HepG2 (cell line): ENCODE measurements around the gene TBL3. TPM values are rescaled to one million over a fixed set of nuclear protein-coding genes. Genes with fewer than 3 reads are reported as not detected.

Experiments
- ATAC-seq: fragments of 200-7000 bp; cut with Tn5 transposase; 3 replicates; pipeline ENCODE4 v1.9.1; 2020; ENCODE audit warnings: mild to moderate bottlenecking, moderate library complexity
- BruUV-seq: library from RNA; stranded (reverse); fragments of 400-500 nt; replicated peaks from 2 replicates; lab custom pipeline; 2021; lab: Mats Ljungman, UMichigan
- CTCF ChIA-PET: fragments of 300-600 bp; formaldehyde crosslinking; extraction: SDS; loops from one replicate; lab custom pipeline; 2021; ENCODE audit warnings: low total read pairs, inconsistent platforms, low intra/inter-chr PET ratio; lab: Yijun Ruan, JAX
- POLR2A ChIA-PET: fragments of 350-600 bp; sonication (Branson Sonifier 250); formaldehyde crosslinking; loops from one replicate; lab custom pipeline; 2020; ENCODE audit warnings: antibody characterized with exemption, inconsistent platforms; lab: Yijun Ruan, JAX
- DNase-seq: peaks from one replicate; pipeline ENCODE4 v3.0.0-alpha.2; 2015; ENCODE audit warnings: low spot score
- FAIRE-seq: peaks from 3 replicates; lab custom pipeline; 2011; peaks lifted over from hg19 to GRCh38; lab: Jason Lieb, UNC
- H2AFZ ChIP-seq: one replicate; pipeline ENCODE4 v1.6.1; 2011; ENCODE audit warnings: low read length, inconsistent platforms
- H3K27ac ChIP-seq: fragments of 300-600 bp; 3 replicates; pipeline ENCODE4 v1.8.0; 2011; ENCODE audit warnings: mixed run types, mild to moderate bottlenecking, mixed read lengths, low read length, inconsistent platforms; ENCODE audit not compliant: insufficient read depth; ENCODE audit errors: extremely low read length
- H3K27me3 ChIP-seq, 2 experiments: fragments of 200-600 bp in 1 of 2; 2 replicates in 1 of 2; 3 replicates in 1 of 2; pipeline versions ENCODE4 v1.6.0 to v1.8.0; 2011; ENCODE audit warnings: low read length in 2 of 2, mild to moderate bottlenecking in 2 of 2, moderate library complexity in 2 of 2, inconsistent platforms in 1 of 2; ENCODE audit not compliant: insufficient read depth in 2 of 2, control insufficient read depth in 1 of 2
- H3K36me3 ChIP-seq, 2 experiments: fragments of 200-600 bp in 1 of 2; replicated peaks in 1 of 2; 2 replicates in 1 of 2; 3 replicates in 1 of 2; pipeline versions ENCODE4 v1.5.1 to v1.8.0; 2011; ENCODE audit warnings: low read length in 2 of 2, inconsistent platforms in 1 of 2; ENCODE audit not compliant: insufficient read depth in 2 of 2, control insufficient read depth in 1 of 2
- H3K4me1 ChIP-seq: 2 replicates; pipeline ENCODE4 v1.5.1; 2012; ENCODE audit warnings: low read length, inconsistent platforms; ENCODE audit not compliant: insufficient read depth
- H3K4me2 ChIP-seq: 2 replicates; pipeline ENCODE4 v1.6.0; 2011; ENCODE audit warnings: low read depth, low read length, inconsistent platforms
- H3K4me3 ChIP-seq, 3 experiments: fragments of 200-600 bp in 1 of 3; sonication (generic), shearing (Covaris generic) in 1 of 3; replicated peaks in 1 of 3; 2 replicates each; pipeline ENCODE4 v1.5.1; 2011 to 2016; ENCODE audit warnings: low read length in 3 of 3, inconsistent platforms in 2 of 3, low read depth in 2 of 3, mild to moderate bottlenecking in 2 of 3, control low read depth in 1 of 3, mixed read lengths in 1 of 3; ENCODE audit not compliant: insufficient read depth in 1 of 3
- H3K79me2 ChIP-seq: one replicate; pipeline ENCODE4 v1.6.1; 2011; ENCODE audit warnings: low read length, inconsistent platforms; ENCODE audit not compliant: insufficient read depth
- H3K9ac ChIP-seq: 2 replicates; pipeline ENCODE4 v1.6.0; 2011; ENCODE audit warnings: mild to moderate bottlenecking, low read depth, low read length, inconsistent platforms; ENCODE audit not compliant: insufficient read depth
- H3K9me3 ChIP-seq: 2 replicates; pipeline ENCODE4 v1.5.1; 2012; ENCODE audit warnings: mild to moderate bottlenecking, low read length
- H4K20me1 ChIP-seq: 2 replicates; pipeline ENCODE4 v1.6.0; 2011; ENCODE audit warnings: inconsistent platforms, mild to moderate bottlenecking, low read length, moderate library complexity; ENCODE audit not compliant: insufficient read depth
- AGO2 ChIP-seq: fragments of 200-400 bp; formaldehyde crosslinking; optimal IDR thresholded peaks from 2 replicates; pipeline ENCODE3; 2017; ENCODE audit warnings: mild to moderate bottlenecking, low read depth, low read length, moderate library complexity
- ATF7-NPFF ChIP-seq: sonication (generic); formaldehyde crosslinking; IDR thresholded peaks from 2 replicates; pipeline ENCODE4 v1.8.1; 2023; ENCODE audit warnings: mild to moderate bottlenecking, low read depth, missing genetic modification reagents, moderate library complexity
- HMG20B ChIP-seq: conservative IDR thresholded peaks from 2 replicates; pipeline ENCODE4 v1.6.1; 2016; ENCODE audit warnings: missing genetic modification reagents, missing compliant biosample characterization
- KLF11 ChIP-seq: IDR thresholded peaks from 2 replicates; pipeline ENCODE4 v1.6.1; 2016; ENCODE audit warnings: missing compliant biosample characterization
- MTF2 ChIP-seq: sonication (generic); formaldehyde crosslinking; IDR thresholded peaks from 2 replicates; pipeline ENCODE4 v1.5.0; 2020; ENCODE audit warnings: missing genetic modification reagents, borderline replicate concordance
- PLSCR1 ChIP-seq: sonication (generic); formaldehyde crosslinking; IDR thresholded peaks from 2 replicates; pipeline ENCODE4 v1.5.0; 2020; ENCODE audit warnings: missing genetic modification reagents, mild to moderate bottlenecking, borderline replicate concordance
- POLR2A ChIP-seq, 2 experiments: IDR thresholded peaks; 2 replicates each; pipeline ENCODE4 v1.6.1; 2011; ENCODE audit warnings: low read depth in 2 of 2, low read length in 2 of 2, mild to moderate bottlenecking in 1 of 2, moderate library complexity in 1 of 2; ENCODE audit not compliant: insufficient read depth in 1 of 2
- RAD51 ChIP-seq: fragments of 450-650 bp; IDR thresholded peaks from 2 replicates; pipeline ENCODE4 v1.6.1; 2016; ENCODE audit warnings: borderline replicate concordance
- RBFOX2 ChIP-seq: fragments of 200-400 bp; formaldehyde crosslinking; IDR thresholded peaks from 2 replicates; pipeline ENCODE4 v1.6.1; 2017; ENCODE audit warnings: low read depth, mild to moderate bottlenecking, low read length
- WIZ ChIP-seq: sonication (generic); formaldehyde crosslinking; IDR thresholded peaks from 2 replicates; pipeline ENCODE4 v1.5.1; 2020; ENCODE audit warnings: mild to moderate bottlenecking, missing genetic modification reagents
- ZFYVE20 ChIP-seq: sonication (generic); formaldehyde crosslinking; IDR thresholded peaks from 2 replicates; pipeline ENCODE4 v1.8.0; 2023; ENCODE audit warnings: low read depth, mild to moderate bottlenecking, moderate library complexity, missing genetic modification reagents, borderline replicate concordance
- ZNF234 ChIP-seq: sonication (generic); formaldehyde crosslinking; conservative IDR thresholded peaks from 2 replicates; pipeline ENCODE4 v1.5.1; 2020; ENCODE audit warnings: mild to moderate bottlenecking, missing genetic modification reagents
- WGBS: methylation state at CpG from one replicate; pipeline ENCODE4 v1.1.6; 2017; ENCODE audit warnings: low lambda C conversion rate; 5-methylcytosine and 5-hydroxymethylcytosine counted together
- in situ Hi-C: cut with HindIII; loops from 2 replicates; pipeline ENCODE4 v1.10.0; 2017; ENCODE audit warnings: low pct_unique_long_range_greater_than_20kb; ENCODE audit not compliant: extremely low pct_ligation_motif_present
- intact Hi-C: fragments of 100-400 bp; cut with micrococcal nuclease; formaldehyde crosslinking; loops from one replicate; pipeline ENCODE4 v1.10.0; 2022; ENCODE audit not compliant: unreplicated experiment
- polyA plus RNA-seq, 8 experiments: library from polyadenylated mRNA; depleted of rRNA in 3 of 8; stranded (reverse) in 7 of 8; unstranded in 1 of 8; fragments of >200 nt; fragmentation: Illumina TruSeq in 4 of 8; extraction: Trizol in 4 of 8; gene quantifications; 2 replicates each; pipeline versions ENCODE4 v1.2.1 to v1.2.3, GENCODE V29; 2011 to 2016; ENCODE audit warnings: low read depth in 4 of 8, missing spikeins in 1 of 8, mixed read lengths in 1 of 8; ENCODE audit not compliant: insufficient read depth in 1 of 8
- total RNA-seq, 5 experiments: library from RNA; depleted of rRNA; stranded (reverse); fragments of >200 nt; fragmentation: Illumina TruSeq; extraction: Trizol; gene quantifications; 2 replicates each; pipeline ENCODE4 v1.2.3, GENCODE V29; 2016; ENCODE audit warnings: low read depth in 1 of 5

The TBL3 gene
- total and polyA plus RNA-seq, 2 of the 13 experiments (the other 11 are each of a cell fraction or from before 2014, with no cell fraction given): 16.8 to 38.0 TPM

- no peaks in the 10 kb centered on the region for H4K20me1 ChIP-seq
- no peak for ATAC-seq
- FAIRE-seq: no peak
- no peak overlapping the region for H3K27ac ChIP-seq
- no TSS peak for BruUV-seq
- H3K9ac ChIP-seq: no peak overlapping the region
- intact Hi-C loops (no loop called here), in situ Hi-C loops (no loop called here)
- no peak overlapping the region for H2AFZ ChIP-seq
- H3K27me3 ChIP-seq: no peaks in the 10 kb centered on the region
- peaks cover 13 to 23% of the 10 kb centered on the region in 2 experiments; a peak in 3 of 5 replicates for H3K36me3 ChIP-seq
- WGBS: 94% methylated on average over 20 of the region's 53 CpGs
- POLR2A ChIA-PET: interaction anchor here (6.8 kb wide), 1 partner anchor 16 kb away, joined by 62 read pairs; the partner anchor contains the start of gene RPS2
- no peaks in the 10 kb centered on the region for H3K9me3 ChIP-seq
- peaks cover 25% of the 10 kb centered on the region for H3K4me1 ChIP-seq
- H3K79me2 ChIP-seq: peaks cover 6% of the 10 kb centered on the region
- no peak overlapping the region for H3K4me3 ChIP-seq
- no peak for TF ChIP-seq ZNF234 (CRISPR knock-in tag)
- no peak for TF ChIP-seq MTF2 (CRISPR knock-in tag)
- 0 out of 4 replicates have a peak, but pooled peaks of 1 of the 2 experiments have one; percentile 9 for TF ChIP-seq POLR2A (IDR thresholded peaks at IDR 0.05; ENCODE audit: insufficient read depth in 1 of 2, low read depth in 2 of 2, low read length in 2 of 2)
- peak; percentile 71 for TF ChIP-seq AGO2
- TF ChIP-seq HMG20B: no peak
- no peak for TF ChIP-seq ATF7-NPFF
- TF ChIP-seq RBFOX2: peak; percentile 41; the same call in 1 of the 2 replicates
- no peak for TF ChIP-seq WIZ (CRISPR knock-in tag)
- no peak for TF ChIP-seq KLF11 (CRISPR knock-in tag)
- no peak for TF ChIP-seq ZFYVE20 (CRISPR knock-in tag)
- no peak for TF ChIP-seq RAD51
- TF ChIP-seq PLSCR1 (CRISPR knock-in tag): no peak
- CTCF ChIA-PET: no interaction called here
- no peak for DNase-seq
- no peak overlapping the region for H3K4me2 ChIP-seq
Observed at GRCh38 chr16:1980030-1980769, 8.3 kb downstream of the TBL3 start.
